IPS DF 6.9 (cell line): ENCODE measurements around the gene KRTAP2-1.
"Not testable (repeated sequence)": the region's sequence is repeated elsewhere in the genome, so short reads cannot be mapped to it uniquely, and the experiment has no call there.

Experiments
- DNase-seq: peaks from one replicate; pipeline ENCODE4 v3.0.0-alpha.2; 2013; ENCODE audit warnings: low read depth, low spot score
- H3K27ac ChIP-seq: one replicate; pipeline ENCODE4 v1.5.1; 2013; ENCODE audit warnings: low read length, control low read depth
- H3K27me3 ChIP-seq: 2 replicates; pipeline ENCODE4 v1.6.1; 2013; ENCODE audit warnings: mild to moderate bottlenecking, low read length; ENCODE audit not compliant: control insufficient read depth, insufficient read depth
- H3K36me3 ChIP-seq: 2 replicates; pipeline ENCODE4 v1.6.1; 2013; ENCODE audit warnings: low read length; ENCODE audit not compliant: control insufficient read depth, insufficient read depth
- H3K4me1 ChIP-seq: 2 replicates; pipeline ENCODE4 v1.6.1; 2013; ENCODE audit warnings: low read length; ENCODE audit not compliant: control insufficient read depth, insufficient read depth
- H3K4me3 ChIP-seq: 2 replicates; pipeline ENCODE4 v1.5.1; 2013; ENCODE audit warnings: mild to moderate bottlenecking, low read length
- H3K9me3 ChIP-seq: 2 replicates; pipeline ENCODE4 v1.6.1; 2013; ENCODE audit warnings: low read length, inconsistent platforms; ENCODE audit not compliant: control insufficient read depth, insufficient read depth
- WGBS: extraction: QIAGEN DNeasy Blood & Tissue Kit; methylation state at CpG from one replicate; pipeline ENCODE4 v1.1.7; 2013; ENCODE audit warnings: mixed read lengths, missing lambda C conversion rate; ENCODE audit not compliant: insufficient read length, insufficient coverage; 5-methylcytosine and 5-hydroxymethylcytosine counted together

KRTAP2-1 gene, protein sequence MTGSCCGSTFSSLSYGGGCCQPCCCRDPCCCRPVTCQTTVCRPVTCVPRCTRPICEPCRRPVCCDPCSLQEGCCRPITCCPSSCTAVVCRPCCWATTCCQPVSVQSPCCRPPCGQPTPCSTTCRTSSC

DNA sequence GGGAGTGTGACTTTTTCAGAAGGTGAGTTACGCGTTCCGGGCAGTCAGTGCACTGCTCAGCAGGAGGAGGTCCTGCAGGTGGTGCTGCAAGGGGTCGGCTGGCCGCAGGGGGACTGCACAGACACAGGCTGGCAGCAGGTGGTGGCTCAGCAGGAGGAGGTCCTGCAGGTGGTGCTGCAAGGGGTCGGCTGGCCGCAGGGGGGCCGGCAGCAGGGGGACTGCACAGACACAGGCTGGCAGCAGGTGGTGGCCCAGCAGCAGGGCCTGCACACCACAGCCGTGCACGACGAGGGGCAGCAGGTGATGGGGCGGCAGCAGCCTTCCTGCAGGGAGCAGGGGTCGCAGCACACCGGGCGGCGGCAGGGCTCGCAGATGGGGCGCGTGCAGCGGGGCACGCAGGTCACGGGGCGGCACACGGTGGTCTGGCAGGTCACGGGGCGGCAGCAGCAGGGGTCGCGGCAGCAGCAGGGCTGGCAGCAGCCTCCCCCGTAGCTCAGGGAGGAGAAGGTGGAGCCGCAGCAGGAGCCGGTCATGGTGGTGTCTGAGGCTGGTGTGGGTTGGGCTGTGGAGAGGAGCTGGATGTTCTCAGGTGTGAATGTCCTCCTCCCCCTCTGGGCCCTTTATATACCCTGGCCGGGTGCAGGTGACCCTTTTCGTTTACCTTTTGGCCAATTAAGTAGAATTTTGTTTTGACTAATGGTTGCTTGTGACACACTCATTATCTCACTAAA lies at the start of gene KRTAP2-1:
KRTAP2-1 (minus strand) TSS at position 582 of the 731 bp plus-strand sequence; CDS start at position 533, 49 bp downstream.
- H3K4me1 ChIP-seq, H3K36me3 ChIP-seq, H3K27me3 ChIP-seq, H3K4me3 ChIP-seq, DNase-seq, H3K9me3 ChIP-seq, H3K27ac ChIP-seq: not testable (repeated sequence)
- no CpG with 5 or more reads among the region's 33 CpGs for WGBS

DNA sequence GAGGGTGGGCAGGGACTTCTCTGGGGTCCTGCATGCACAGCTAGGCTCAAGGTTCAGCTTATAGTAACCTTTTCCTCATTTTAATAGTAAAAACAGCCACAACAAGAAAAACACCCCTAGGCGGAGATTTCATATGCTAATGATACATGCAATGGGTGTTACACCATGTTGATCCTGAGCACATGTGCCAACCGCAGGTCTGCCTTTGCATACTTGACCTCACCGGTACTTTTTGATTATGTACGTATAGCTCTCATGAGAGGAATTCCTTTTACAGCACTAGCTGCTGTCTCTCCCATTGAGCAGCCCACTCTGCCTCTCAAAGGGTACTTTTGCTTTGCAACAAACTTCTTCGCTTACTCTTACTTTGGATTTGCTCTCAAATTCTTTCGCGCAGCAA lies 48.9 kb upstream of the KRTAP2-1 start:
- no peak overlapping the region for H3K27ac ChIP-seq
- no peaks in the 10 kb centered on the region for H3K27me3 ChIP-seq
- no CpG with 5 or more reads among the region's 7 CpGs for WGBS
- H3K9me3 ChIP-seq: no peaks in the 10 kb centered on the region
- H3K36me3 ChIP-seq: no peaks in the 10 kb centered on the region
- H3K4me3 ChIP-seq: no peak overlapping the region
- H3K4me1 ChIP-seq: peaks cover 2% of the 10 kb centered on the region; the same call in 1 of the 2 replicates
- DNase-seq: no peak

DNA sequence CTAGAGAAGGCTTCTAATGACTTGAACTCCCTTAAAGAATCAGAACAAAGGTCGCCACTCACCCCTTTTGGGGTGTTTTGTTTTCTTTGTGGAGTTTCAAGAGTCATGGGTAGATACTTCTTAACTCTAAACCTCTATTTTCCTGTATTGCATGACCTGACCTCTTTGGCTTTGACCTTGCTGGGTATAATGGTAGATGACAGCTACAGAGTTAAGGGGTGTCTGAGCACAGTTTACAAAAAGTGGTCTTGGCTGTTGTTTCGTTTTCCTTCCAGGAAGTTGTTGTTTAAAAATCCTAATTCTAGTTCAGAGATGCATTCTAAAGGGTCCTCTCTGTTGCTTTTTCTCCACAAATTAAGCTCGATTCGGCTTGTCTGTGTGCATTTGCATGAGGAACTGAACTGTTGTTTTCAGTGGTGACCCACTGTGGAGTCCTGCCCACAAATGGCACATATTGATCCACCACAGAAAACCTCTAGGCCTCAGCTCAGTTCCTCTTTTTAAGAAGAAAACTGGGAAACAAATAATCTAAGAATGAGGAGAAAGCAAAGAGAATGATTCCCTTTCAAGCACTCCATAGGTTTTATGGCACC lies 41.7 kb upstream of the KRTAP2-1 start:
- WGBS: no CpG with 5 or more reads among the region's 4 CpGs
- H3K4me1 ChIP-seq, H3K27me3 ChIP-seq, DNase-seq, H3K27ac ChIP-seq, H3K4me3 ChIP-seq, H3K9me3 ChIP-seq, H3K36me3 ChIP-seq: not testable (repeated sequence)

DNA sequence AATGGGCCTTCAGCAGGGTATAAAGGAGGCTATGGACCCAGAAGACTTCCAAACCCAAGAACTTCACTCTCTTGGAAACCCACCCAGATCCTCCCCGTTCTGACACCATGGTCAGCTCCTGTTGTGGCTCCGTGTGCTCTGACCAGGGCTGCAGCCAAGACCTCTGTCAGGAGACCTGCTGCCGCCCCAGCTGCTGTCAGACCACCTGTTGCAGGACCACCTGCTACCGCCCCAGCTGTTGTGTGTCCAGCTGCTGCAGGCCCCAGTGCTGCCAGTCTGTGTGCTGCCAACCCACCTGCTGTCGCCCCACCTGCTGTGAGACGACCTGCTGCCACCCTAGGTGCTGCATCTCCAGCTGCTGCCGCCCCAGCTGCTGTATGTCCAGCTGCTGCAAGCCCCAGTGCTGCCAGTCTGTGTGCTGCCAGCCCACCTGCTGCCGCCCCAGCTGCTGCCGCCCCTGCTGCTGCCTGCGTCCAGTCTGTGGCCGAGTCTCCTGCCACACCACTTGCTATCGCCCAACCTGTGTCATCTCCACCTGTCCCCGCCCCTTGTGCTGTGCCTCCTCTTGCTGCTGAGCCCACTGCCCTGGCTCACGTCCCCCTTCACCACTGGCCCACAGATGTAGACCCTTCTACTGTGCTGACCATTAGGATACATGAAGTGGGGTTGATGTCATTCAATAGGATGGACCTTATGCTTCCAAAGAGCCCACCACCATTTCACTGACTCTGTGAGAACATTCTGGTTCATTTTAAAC lies 37.2 kb upstream of the KRTAP2-1 start, which contains the start of gene KRTAP4-7:
KRTAP4-7 (plus strand) TSS at position 51 of the 757 bp plus-strand sequence; CDS start at position 108, 57 bp downstream.
- not testable (repeated sequence) for H3K36me3 ChIP-seq, H3K9me3 ChIP-seq, DNase-seq, H3K27me3 ChIP-seq, H3K27ac ChIP-seq, H3K4me3 ChIP-seq, H3K4me1 ChIP-seq
- WGBS: no CpG with 5 or more reads among the region's 14 CpGs

DNA sequence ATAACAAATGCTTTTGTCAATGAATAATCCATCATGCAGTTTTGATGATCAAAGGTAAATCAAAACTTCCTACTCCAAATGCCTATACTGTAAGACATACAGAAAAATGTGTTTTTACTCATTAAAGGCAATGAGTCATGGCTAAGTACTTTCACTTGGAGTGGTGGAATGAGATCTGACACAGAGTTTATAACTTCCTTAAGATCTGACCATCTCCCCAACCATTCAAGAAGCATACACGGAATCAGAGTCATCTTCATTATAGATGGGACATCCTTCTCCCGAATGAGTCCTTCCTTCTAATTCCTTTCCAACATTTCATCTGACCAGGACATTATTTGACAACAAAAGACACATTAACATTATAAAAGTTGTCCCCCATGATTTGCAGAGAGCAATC lies 36.3 kb upstream of the KRTAP2-1 start:
- H3K27me3 ChIP-seq: not testable (repeated sequence)
- WGBS: no CpG with 5 or more reads among the region's 2 CpGs

DNA sequence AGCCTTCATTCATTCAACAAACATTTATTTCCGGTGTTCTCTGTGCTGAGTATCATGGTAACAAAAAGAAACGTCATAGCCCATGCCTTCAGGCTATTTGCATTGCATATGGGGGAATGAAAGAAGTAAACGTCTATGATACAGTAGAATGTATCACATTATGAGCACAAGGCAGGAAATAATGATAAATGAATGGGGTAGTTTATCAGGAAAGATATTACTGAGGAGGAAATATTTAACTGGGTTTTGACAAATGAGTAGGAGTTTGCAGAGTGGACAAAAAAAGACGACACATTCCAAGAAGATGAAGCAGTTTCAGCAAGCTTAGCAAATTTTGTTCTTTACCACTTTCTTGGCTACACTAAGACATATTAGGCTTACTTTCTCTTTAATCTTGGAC lies 35.5 kb upstream of the KRTAP2-1 start:
- no peaks in the 10 kb centered on the region for H3K36me3 ChIP-seq
- no CpG with 5 or more reads among the region's 4 CpGs for WGBS
- no peaks in the 10 kb centered on the region for H3K27me3 ChIP-seq
- H3K4me1 ChIP-seq: no peaks in the 10 kb centered on the region; the same call in 1 of the 2 replicates
- no peak for DNase-seq
- no peak overlapping the region for H3K4me3 ChIP-seq
- no peaks in the 10 kb centered on the region for H3K9me3 ChIP-seq
- no peak overlapping the region for H3K27ac ChIP-seq

More for the DNA sequence above, 36.3 kb upstream of the KRTAP2-1 start:
- H3K36me3 ChIP-seq, H3K27ac ChIP-seq, H3K9me3 ChIP-seq, H3K4me3 ChIP-seq, DNase-seq, H3K4me1 ChIP-seq: not testable (repeated sequence)

DNA sequence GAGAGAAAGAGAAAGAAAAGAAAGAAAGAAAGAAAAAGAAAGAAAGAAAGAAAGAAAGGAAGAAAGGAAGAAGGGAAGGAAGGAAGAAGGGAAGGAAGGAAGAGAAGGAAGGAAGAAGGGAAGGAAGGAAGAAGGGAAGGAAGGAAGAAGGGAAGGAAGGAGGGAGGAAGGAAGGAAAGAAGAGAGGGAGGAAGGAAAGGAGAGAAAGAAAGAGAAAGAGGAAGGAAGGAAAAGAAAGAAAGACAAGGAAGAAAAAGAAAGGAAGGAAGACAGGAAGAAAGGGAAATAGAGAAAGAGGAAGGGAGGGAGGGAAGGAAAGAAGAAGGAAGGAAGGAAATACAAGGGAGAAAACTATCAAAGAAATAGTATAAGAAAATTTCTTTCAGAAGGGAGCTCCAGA lies 29.7 kb upstream of the KRTAP2-1 start:
- no peaks in the 10 kb centered on the region for H3K36me3 ChIP-seq
- H3K4me3 ChIP-seq: no peak overlapping the region
- H3K4me1 ChIP-seq: no peaks in the 10 kb centered on the region
- H3K27ac ChIP-seq: no peak overlapping the region
- H3K27me3 ChIP-seq: no peaks in the 10 kb centered on the region
- H3K9me3 ChIP-seq: no peaks in the 10 kb centered on the region
- DNase-seq: no peak

DNA sequence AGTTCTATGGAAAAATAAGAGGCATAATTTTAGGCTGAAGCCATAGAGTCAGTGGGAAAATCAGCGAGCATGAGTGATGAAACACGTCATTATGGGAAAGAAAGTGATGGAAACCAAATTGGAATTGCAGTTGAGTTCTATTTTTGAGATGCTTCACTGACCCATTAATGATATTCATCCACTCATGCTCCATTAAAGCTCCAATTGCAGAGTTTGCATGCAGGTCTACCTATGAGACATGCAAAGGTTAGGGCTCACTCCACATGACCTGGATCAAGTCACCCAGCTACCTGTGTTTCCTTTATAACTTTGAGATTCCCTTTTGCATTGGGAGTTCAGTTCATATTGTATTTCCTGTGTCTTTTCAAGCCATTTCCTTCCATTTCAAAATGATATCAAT lies 26.6 kb upstream of the KRTAP2-1 start:
- WGBS: no CpG with 5 or more reads among the region's 2 CpGs
- no peak overlapping the region for H3K27ac ChIP-seq
- no peaks in the 10 kb centered on the region for H3K4me1 ChIP-seq
- no peaks in the 10 kb centered on the region for H3K9me3 ChIP-seq
- H3K27me3 ChIP-seq: no peaks in the 10 kb centered on the region
- no peaks in the 10 kb centered on the region for H3K36me3 ChIP-seq
- no peak for DNase-seq
- H3K4me3 ChIP-seq: no peak overlapping the region

DNA sequence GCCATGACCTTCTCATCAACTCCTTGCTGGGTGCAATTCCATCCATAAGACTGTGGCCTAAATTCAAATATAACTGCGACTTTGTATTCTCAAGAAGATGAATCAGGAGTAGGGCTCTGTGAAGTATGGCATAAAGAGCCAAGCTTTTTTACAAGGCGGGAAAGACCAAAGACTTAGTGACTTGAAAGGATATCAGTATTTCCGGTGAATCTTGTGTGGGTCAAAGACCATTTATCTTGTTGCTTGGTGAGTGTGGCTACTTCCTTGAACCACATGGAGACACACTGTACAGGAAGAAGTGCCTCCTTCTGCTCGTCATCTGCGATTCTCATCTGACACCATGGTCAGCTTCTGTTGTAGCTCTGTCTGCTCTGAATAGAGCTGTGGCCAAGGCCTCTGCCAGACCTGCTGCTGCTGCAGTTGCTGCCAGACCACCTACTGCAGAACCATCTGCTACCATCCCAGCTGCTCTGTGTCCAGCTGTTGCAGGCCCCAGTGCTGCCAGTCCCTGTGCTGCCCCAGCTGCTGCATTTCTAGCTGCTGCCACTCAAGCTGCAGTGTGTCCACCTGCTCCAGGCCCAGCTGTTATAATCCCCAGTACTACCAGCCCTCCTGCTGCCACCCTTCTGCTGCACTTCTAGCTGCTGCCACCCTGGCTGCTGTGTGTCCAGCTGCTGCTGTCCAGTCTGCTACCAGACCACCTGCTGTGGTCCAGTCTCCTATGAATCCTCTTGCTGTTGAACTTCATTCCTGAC lies 24.7 kb upstream of the KRTAP2-1 start:
- Histone ChIP-seq H3K27me3 (no peaks in the 10 kb centered on the region), H3K9me3 (no peaks in the 10 kb centered on the region), H3K4me3 (no peak overlapping the region), H3K4me1 (no peaks in the 10 kb centered on the region), H3K27ac (no peak overlapping the region), H3K36me3 (no peaks in the 10 kb centered on the region)
- DNase-seq: no peak
- WGBS: no CpG with 5 or more reads among the region's 5 CpGs

DNA sequence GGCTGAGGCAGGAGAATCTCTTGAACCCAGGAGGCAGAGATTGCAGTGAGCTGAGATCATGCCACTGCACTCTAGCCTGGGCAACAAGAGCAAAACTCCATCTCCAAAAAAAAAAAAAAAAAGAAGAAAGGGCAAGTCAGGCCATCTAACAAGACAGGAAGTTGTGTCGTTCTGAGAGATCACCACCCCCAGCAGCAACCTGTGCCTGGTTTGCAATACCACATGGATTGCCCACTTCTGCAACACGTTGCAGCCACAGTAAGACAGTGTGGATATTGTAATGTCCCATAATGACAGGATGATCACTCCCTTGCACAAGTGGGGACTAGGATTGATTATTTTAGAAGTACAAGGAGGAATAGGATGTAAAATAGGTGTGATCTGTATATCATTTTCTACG lies 21.9 kb upstream of the KRTAP2-1 start:
- Histone ChIP-seq H3K27me3 (no peaks in the 10 kb centered on the region), H3K9me3 (no peaks in the 10 kb centered on the region), H3K4me3 (no peak overlapping the region), H3K36me3 (no peaks in the 10 kb centered on the region), H3K27ac (no peak overlapping the region), H3K4me1 (no peaks in the 10 kb centered on the region)
- no peak for DNase-seq
- no CpG with 5 or more reads among the region's 3 CpGs for WGBS
